ENCODE results near the gene HAP1. TPM values are rescaled to one million over a fixed set of nuclear protein-coding genes. Genes with fewer than 3 reads are reported as not detected.

HAP1 gene
- total and polyA plus RNA-seq, 2 of the 8 experiments (the other 6 are each of a cell fraction or from before 2014, with no cell fraction given): 2.3 to 3.6 TPM

DNA sequence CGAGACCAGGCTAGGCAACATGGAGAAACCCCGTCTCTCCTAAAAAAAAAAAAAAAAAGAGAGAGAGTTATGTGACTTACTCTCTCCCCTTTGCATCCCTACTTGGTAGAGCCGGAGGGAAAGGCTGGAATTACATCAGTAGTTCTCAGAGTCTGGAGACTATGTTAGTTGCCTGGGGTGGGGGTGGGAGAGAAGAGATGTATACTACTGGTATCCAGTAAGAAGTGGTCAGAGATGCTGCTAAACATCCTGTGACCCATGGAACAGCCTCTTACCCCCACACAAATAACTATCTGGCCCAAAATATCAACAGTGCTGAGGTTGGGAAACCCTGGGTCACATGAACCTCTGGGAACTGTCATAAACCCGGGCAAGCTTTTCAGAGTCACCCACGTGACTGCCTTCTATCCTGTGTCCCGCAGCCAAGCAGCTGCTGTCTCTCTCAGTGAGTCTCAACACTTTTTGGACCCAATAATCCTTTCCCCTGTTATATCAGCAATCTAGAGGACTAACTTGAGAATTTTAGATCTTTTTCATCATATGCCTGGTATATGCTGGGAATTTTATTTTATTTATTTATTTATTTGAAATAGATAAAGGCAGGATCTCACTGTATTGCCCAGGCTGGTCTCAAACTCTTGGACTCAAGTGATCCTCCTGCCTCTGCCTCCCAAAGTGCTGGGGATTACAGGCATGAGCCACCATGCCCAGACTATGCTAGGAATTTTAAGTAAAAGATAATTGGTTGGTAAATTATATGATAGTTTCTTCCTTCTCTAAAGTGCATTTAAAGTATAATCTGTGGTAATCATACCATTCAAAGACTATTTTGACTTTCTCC lies 37.1 kb downstream of the HAP1 start:
- no peak for FAIRE-seq
- CTCF ChIA-PET (ENCODE audit: partially characterized antibody): interaction anchor here (0.6 to 1.0 kb wide), 3 partner anchors 8 to 1814 kb away, joined by 3 to 5 read pairs (median 4); no protein-coding TSS in a partner anchor

More for the DNA sequence above, 37.1 kb downstream of the HAP1 start:
- Histone ChIP-seq H3K23ac (ENCODE audit: insufficient read length) (no peak overlapping the region), H3K18ac (ENCODE audit: extremely low read depth, low read length) (no peak overlapping the region), H2AFZ (ENCODE audit: low read length) (no peak overlapping the region), H3K79me1 (ENCODE audit: low read depth, low read length) (no peaks in the 10 kb centered on the region), H3K4me3 (ENCODE audit: extremely low read depth in 1 of 4, insufficient read depth in 2 of 4, low read depth in 3 of 4, low read length in 4 of 4) (no peak overlapping the region), H3K14ac (ENCODE audit: insufficient read length) (no peak overlapping the region), H3K9me3 (ENCODE audit: insufficient read depth in 2 of 2, low read depth in 1 of 2, low read length in 1 of 2) (no peaks in the 10 kb centered on the region), H2BK20ac (ENCODE audit: low read length) (no peak overlapping the region), H3K4me1 (replicated peaks in 1 of 4; ENCODE audit: control insufficient read depth in 3 of 4, insufficient read depth in 4 of 4, low read length in 3 of 4) (no peaks in the 10 kb centered on the region), H2BK120ac (replicated peaks; ENCODE audit: low read depth, low read length) (no peak overlapping the region), H3K27me3 (replicated peaks in 1 of 4; ENCODE audit: control insufficient read depth in 3 of 4, extremely low read depth in 1 of 4, insufficient read depth in 3 of 4, low read length in 3 of 4) (peaks cover 0 to 3% (median 0%) of the 10 kb centered on the region in 4 experiments; a peak in 1 of 7 replicates), H4K5ac (ENCODE audit: insufficient read length, low read depth, low read length) (no peak overlapping the region), H3K23me2 (ENCODE audit: low read depth, low read length) (no peaks in the 10 kb centered on the region), H3K9ac (replicated peaks in 1 of 4; ENCODE audit: extremely low read depth in 1 of 4, low read depth in 3 of 4, low read length in 3 of 4) (no peak overlapping the region), H3K4ac (replicated peaks; ENCODE audit: insufficient read length, low read depth, low read length) (no peak overlapping the region), H2AK5ac (ENCODE audit: low read depth, low read length) (no peak overlapping the region), H2BK15ac (ENCODE audit: low read length) (no peak overlapping the region), H4K8ac (ENCODE audit: extremely low read depth, insufficient read depth, low read length) (no peak overlapping the region), H3K79me2 (ENCODE audit: control insufficient read depth in 1 of 2, insufficient read depth in 2 of 2, low read length in 2 of 2) (no peaks in the 10 kb centered on the region), H2BK5ac (ENCODE audit: low read depth, low read length) (no peak overlapping the region), H3K36me3 (ENCODE audit: control insufficient read depth in 2 of 4, insufficient read depth in 4 of 4, low read length in 3 of 4) (peaks cover 5 to 20% (median 15%) of the 10 kb centered on the region in 4 experiments), H4K91ac (replicated peaks; ENCODE audit: insufficient read length, low read length) (no peak overlapping the region), H3K56ac (replicated peaks; ENCODE audit: insufficient read length, low read depth, low read length) (no peak overlapping the region), H4K20me1 (replicated peaks in 1 of 2; ENCODE audit: control insufficient read depth in 1 of 2, insufficient read depth in 2 of 2, low read length in 2 of 2) (peaks cover 0 to 4% of the 10 kb centered on the region in 2 experiments), H3K4me2 (ENCODE audit: insufficient read depth in 1 of 2, low read depth in 2 of 2, low read length in 2 of 2) (no peak overlapping the region), H3K27ac (ENCODE audit: low read depth, low read length) (no peak overlapping the region), H2BK12ac (ENCODE audit: low read depth, low read length) (no peak overlapping the region)
- POLR2A ChIA-PET (ENCODE audit: partially characterized antibody): interaction anchor here (0.6 to 22.1 kb wide), 3 partner anchors 5 to 37 kb away, joined by 3 to 378 read pairs (median 3); partner anchors contain the start of gene EIF1
- 78% methylated on average over 4 of the region's 6 CpGs; no CpG with 5 or more reads in 1 of the 2 experiments for WGBS, 2 experiments (ENCODE audit: extremely low coverage in 1 of 2, insufficient coverage in 1 of 2, insufficient read length in 1 of 2, insufficient replicate concordance in 2 of 2, low coverage in 1 of 2, low lambda C conversion rate in 2 of 2, missing lambda C conversion rate in 1 of 2)
- no peak for TF ChIP-seq JUN (IDR thresholded peaks at IDR 0.05; ENCODE audit: low read depth, low read length)
- DNase-seq (ENCODE audit: low read depth in 1 of 2, low spot score in 2 of 2): no peak

Measured in H1 (cell line).